ENCODE data around the gene FGFR1OP2.

DNA sequence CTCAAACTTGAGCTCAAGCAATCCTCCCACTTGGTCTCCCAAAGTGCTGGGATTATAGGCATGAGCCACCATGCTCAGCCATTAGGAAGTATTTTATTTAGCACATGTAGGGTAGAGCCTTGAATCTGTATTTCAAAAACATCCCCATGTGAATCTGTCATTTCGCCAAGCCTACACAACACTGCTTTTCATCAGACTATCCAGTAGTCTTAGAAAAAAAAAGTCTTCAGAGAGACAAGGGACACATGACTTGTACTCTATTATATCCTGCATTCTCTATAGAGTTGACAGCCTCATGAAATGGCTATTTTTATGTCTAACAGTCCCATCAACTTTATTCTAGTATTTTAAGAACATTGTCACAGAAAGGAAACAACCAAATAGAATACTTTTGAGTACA, 40.5 kb downstream of the FGFR1OP2 start:
- TF ChIP-seq, protein P1, sequence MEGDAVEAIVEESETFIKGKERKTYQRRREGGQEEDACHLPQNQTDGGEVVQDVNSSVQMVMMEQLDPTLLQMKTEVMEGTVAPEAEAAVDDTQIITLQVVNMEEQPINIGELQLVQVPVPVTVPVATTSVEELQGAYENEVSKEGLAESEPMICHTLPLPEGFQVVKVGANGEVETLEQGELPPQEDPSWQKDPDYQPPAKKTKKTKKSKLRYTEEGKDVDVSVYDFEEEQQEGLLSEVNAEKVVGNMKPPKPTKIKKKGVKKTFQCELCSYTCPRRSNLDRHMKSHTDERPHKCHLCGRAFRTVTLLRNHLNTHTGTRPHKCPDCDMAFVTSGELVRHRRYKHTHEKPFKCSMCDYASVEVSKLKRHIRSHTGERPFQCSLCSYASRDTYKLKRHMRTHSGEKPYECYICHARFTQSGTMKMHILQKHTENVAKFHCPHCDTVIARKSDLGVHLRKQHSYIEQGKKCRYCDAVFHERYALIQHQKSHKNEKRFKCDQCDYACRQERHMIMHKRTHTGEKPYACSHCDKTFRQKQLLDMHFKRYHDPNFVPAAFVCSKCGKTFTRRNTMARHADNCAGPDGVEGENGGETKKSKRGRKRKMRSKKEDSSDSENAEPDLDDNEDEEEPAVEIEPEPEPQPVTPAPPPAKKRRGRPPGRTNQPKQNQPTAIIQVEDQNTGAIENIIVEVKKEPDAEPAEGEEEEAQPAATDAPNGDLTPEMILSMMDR (tag by site-specific recombination; IDR thresholded peaks at IDR 0.05) = no peak
- TF ChIP-seq, protein P2, sequence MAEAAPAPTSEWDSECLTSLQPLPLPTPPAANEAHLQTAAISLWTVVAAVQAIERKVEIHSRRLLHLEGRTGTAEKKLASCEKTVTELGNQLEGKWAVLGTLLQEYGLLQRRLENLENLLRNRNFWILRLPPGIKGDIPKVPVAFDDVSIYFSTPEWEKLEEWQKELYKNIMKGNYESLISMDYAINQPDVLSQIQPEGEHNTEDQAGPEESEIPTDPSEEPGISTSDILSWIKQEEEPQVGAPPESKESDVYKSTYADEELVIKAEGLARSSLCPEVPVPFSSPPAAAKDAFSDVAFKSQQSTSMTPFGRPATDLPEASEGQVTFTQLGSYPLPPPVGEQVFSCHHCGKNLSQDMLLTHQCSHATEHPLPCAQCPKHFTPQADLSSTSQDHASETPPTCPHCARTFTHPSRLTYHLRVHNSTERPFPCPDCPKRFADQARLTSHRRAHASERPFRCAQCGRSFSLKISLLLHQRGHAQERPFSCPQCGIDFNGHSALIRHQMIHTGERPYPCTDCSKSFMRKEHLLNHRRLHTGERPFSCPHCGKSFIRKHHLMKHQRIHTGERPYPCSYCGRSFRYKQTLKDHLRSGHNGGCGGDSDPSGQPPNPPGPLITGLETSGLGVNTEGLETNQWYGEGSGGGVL (tag by site-specific recombination; IDR thresholded peaks at IDR 0.05) = no peak
- no peak for TF ChIP-seq ZNF426 (tag by site-specific recombination; IDR thresholded peaks at IDR 0.05)
